ENCODE data around the gene TBKBP1.
A peak's percentile ranks its signal among the peaks of the same experiment; 100 is the strongest.
"Not testable (repeated sequence)": the region's sequence is repeated elsewhere in the genome, so short reads cannot be mapped to it uniquely, and the experiment has no call there.

TBKBP1 gene

GRCh38 chr17:47733674-47734410, 39.9 kb downstream of the TBKBP1 start:
- DNase-seq (ENCODE audit: low read depth): no peak

- DNase-seq (ENCODE audit: low read depth): no peak
Measured at GRCh38 chr17:47735139-47735464, 41.1 kb downstream of the TBKBP1 start.

GRCh38 chr17:47735536-47736011, 41.6 kb downstream of the TBKBP1 start:
- no peak for DNase-seq (ENCODE audit: low read depth)

DNA sequence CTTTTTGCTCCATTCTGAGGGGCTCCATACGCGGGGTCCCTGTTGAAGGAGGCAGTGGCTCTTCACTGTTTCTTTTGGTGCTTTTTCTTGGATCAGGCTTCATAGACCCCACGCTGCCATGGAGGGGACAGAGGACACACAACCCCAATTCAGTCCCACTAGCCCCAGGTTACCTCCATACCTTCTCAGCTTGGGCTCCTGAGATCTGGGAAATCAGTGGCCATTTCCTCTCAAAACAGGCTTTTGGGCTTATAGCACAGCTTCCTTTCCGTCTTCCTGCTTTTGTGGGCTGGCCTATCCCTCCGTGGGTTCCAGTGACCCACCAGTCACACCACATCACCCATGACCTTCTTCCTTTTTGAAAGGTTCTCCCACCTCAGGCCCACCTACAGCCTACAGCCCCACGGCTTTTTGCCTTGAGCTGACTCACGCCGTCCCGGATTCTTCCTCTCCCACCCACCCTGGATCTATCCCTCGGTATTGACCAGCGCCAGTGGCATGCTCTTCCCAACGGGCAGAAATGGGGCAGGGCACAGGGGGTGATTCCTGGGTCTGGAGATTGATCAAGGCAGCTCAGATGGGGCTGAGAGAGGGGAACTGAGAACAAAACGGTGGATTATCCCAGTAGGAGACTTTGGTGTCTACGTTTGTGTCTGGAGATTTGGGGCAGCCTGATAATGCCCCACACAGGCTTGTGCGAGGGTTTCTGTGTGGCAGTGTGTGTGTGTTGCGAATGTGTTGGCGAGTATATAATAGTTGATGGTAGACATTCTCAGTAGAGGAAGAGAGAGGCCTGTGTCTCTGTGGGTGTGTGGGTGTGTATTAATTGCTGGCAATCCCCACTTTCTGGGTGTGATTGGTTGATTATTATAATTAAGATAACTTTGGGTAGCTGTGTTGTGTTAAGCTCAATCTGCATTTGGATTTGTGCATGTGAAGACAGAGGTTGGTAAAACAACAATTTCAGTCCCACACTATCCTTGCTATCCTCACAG, 42.8 kb downstream of the TBKBP1 start:
- no peak for DNase-seq (ENCODE audit: low read depth)

DNA sequence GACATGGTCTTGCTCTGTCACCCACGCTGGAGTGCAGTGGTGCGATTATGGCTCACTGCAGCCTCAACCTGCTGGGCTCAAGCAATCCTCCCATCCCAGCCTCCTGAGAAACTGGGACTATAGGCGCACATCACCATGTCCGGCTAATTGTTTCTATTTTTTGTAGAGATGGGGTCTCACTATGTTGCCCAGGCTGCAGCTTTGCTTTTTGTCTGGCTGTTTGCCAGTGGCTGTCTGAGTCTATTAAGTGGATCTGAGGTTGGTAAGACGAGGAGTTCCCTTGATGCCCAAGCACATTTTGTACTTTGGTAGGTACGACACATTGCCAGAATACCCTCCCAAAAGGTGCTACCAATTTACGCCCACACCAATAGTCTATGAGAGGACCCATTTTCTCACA, 44.2 kb downstream of the TBKBP1 start:
- no peak for DNase-seq (ENCODE audit: low read depth)

DNA sequence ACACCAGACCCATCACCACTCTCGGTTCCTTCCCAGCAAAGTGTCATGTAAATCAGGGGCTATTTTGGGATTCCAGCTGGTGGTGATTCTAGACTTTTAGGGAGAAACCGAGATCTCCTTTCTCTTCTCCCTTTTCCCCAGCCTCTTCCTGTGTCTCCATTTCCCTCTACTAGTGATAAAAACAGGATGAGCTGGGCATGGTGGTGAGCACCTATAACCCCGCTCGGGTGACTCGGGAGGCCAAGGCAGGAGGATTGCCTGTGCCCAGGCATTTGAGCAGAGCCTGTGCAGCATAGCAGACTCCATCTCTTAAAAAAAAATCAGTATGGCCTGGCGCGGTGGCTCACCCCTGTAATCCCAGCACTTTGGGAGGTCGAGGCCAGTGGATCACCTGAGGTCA, 45.2 kb downstream of the TBKBP1 start:
- DNase-seq (ENCODE audit: low read depth): no peak

DNA sequence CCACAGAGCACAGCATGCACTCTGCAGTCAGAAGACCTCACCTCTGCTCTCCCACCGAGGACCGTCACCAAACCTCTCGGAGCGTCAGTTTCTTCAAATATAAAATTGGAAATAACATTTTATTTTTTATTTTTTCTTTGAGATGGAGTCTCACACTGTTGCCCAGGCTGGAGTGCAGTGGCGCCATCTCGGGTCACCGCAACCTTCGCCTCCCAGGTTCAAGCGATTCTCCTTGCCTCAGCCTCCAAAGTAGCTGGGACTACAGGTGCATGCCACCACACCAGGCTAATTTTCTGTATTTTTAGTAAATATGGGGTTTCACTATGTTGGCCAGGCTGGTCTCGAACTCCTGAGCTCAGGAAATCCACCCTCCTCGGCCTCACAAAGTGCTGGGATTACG, 46.0 kb downstream of the TBKBP1 start:
- not testable (repeated sequence) for DNase-seq (ENCODE audit: low read depth)

DNA sequence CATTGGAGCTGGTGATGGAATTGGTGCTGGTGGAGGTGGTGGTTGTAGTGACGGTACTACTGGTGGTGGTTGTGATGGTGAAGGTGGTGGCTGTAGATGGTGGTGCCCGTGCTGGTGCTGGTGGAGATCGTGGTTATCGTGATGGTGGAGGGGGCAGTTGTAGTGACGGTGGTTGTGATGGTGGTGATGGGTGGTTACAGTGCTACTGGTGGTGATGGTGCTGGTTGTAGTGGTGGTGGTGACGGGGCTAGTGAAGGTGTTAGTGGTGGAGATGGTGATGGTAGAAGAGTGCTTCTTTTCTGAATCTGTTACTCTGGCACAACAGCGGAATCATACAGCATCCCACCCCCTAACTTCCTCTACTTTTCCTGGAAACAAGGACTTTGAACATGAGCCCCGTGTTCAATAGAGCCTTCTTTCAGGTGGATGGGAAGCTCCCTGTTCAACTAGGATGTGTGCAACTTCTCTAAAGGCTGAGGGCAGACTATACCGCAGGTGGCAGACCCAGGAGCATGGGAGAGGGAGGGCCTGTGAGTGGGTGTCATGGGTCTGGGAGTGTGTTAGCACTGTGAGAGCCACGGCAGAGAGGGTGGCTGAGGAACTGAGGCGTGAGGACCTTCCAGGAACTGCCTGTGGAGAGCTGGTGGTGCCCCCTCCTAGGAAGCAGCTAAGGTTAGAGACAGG, 47.3 kb downstream of the TBKBP1 start:
- no peak for DNase-seq (ENCODE audit: low read depth)

DNA sequence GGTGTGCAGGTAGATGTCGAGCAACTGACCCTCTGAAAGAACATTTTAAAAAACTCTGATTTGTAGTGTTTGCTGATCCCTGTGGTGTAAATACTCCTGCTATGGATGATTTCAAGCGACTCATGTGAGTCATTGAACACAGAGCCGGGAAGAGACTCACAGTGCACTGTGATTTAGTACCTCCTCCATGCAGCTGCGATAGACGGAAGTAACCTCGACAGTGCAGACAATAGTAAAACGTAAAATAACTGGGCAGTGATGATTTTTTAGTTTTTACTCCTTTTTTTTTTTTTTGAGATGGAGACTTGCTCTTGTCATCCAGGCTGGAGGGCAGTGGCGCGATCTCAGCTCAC, 47.8 kb downstream of the TBKBP1 start:
- peak; percentile 51 for DNase-seq (ENCODE audit: low read depth)

DNA sequence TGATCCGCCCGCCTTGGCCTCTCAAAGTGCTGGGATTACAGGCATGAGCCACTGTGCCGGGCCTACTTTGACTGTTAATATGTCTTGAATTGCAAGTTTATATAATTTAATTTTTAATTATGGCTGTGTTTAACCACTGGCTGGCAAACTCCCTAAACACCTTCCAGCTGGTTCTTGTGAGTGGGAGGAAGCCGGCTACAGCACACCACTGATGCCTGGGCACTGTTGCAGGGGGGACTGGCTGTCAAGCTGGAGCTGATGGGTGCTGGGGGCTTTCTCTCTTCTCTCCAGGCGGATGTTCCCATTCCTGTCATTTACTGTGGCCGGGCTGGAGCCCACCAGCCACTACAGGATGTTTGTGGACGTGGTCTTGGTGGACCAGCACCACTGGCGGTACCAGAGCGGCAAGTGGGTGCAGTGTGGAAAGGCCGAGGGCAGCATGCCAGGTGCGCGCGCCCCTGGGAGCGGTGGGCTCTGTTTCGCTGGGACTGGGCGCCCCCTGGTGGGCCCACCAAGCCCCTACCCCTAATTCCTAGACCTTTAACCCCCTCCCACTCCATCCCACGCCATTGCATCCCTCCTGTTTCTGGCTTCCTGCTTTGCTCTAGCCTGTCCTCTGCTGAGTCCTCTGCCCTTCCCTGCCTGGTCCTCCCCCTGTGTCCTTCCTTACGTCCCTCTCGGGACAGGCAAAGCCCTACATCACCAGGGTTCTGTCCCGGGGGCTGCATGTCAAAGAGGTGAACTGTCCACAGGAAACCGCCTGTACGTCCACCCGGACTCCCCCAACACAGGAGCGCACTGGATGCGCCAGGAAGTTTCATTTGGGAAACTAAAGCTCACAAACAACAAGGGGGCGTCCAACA, 48.6 kb downstream of the TBKBP1 start:
- peak; percentile 34 for DNase-seq (ENCODE audit: low read depth)

DNA sequence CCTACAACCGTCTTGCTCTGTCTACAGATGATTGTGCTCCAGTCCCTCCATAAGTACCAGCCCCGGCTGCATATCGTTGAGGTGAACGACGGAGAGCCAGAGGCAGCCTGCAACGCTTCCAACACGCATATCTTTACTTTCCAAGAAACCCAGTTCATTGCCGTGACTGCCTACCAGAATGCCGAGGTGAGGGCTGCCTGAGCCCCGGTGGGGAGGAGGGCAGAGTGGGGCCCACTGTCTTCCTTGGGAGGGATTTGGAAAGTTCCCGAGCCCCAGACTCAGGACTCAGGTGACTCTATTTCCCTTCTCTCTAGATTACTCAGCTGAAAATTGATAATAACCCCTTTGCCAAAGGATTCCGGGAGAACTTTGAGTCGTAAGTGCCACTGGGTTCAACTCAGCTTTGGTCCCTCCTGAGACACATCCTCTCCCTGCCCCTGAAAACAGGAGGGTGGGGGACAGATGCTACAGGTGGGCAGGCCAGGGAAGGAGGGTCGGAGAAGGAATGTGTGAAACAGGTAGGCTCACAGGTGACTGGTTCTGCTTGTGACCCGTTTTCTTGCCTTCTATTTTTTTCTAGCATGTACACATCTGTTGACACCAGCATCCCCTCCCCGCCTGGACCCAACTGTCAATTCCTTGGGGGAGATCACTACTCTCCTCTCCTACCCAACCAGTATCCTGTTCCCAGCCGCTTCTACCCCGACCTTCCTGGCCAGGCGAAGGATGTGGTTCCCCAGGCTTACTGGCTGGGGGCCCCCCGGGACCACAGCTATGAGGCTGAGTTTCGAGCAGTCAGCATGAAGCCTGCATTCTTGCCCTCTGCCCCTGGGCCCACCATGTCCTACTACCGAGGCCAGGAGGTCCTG, 50.4 kb downstream of the TBKBP1 start:
- DNase-seq (ENCODE audit: low read depth): no peak

- no peak for DNase-seq (ENCODE audit: low read depth)
Measured at GRCh38 chr17:47745037-47745380, 51.0 kb downstream of the TBKBP1 start.

- no peak for DNase-seq (ENCODE audit: low read depth)
Measured at GRCh38 chr17:47751471-47751870, 57.5 kb downstream of the TBKBP1 start.

GRCh38 chr17:47757386-47757785, 63.4 kb downstream of the TBKBP1 start:
- no peak for DNase-seq (ENCODE audit: low read depth)

- no peak for DNase-seq (ENCODE audit: low read depth)
Measured at GRCh38 chr17:47760409-47761140, 66.6 kb downstream of the TBKBP1 start.

All from ELR (cell line).